H1 (cell line): ENCODE measurements around the gene PLEKHM3.

Source experiments
- CBX8 ChIP-seq: fragments of 300-800, 300-1000 bp; sonication (generic); IDR thresholded peaks from 2 replicates; pipeline ENCODE4 v1.7.1; 2016; ENCODE audit warnings: low read depth, low read length, borderline replicate concordance
- CTCF ChIP-seq, 3 experiments: IDR thresholded peaks; 1 replicate in 2 of 3; 2 replicates in 1 of 3; pipeline versions ENCODE4 v1.5.1 to v1.6.1; 2011; ENCODE audit warnings: low read length in 3 of 3, mild to moderate bottlenecking in 3 of 3, inconsistent platforms in 2 of 3, low read depth in 1 of 3, moderate library complexity in 1 of 3; ENCODE audit not compliant: insufficient read depth in 1 of 3; ENCODE audit errors: control extremely low read depth in 1 of 3
- E2F6 ChIP-seq: IDR thresholded peaks from 2 replicates; pipeline ENCODE4 v1.6.1; 2012; ENCODE audit warnings: inconsistent platforms
- EP300 ChIP-seq, 2 experiments: IDR thresholded peaks; 1 replicate in 1 of 2; 2 replicates in 1 of 2; pipeline ENCODE4 v1.6.1; 2011 to 2012; ENCODE audit warnings: low read depth in 2 of 2, low read length in 2 of 2, mild to moderate bottlenecking in 2 of 2, borderline replicate concordance in 1 of 2, inconsistent platforms in 1 of 2, moderate library complexity in 1 of 2
- HDAC2 ChIP-seq, 2 experiments: fragments of 300-600 bp in 1 of 2; sonication (generic) in 1 of 2; IDR thresholded peaks; 2 replicates each; pipeline ENCODE4 v1.6.1; 2011 to 2012; ENCODE audit warnings: low read depth in 2 of 2, low read length in 2 of 2, mild to moderate bottlenecking in 2 of 2, moderate library complexity in 2 of 2, borderline replicate concordance in 1 of 2, inconsistent platforms in 1 of 2
- MAFK ChIP-seq: IDR thresholded peaks from 2 replicates; pipeline ENCODE4 v1.6.1; 2012; ENCODE audit warnings: low read depth, mild to moderate bottlenecking, improper control_type of control experiment, low read length
- POLR2A ChIP-seq, 2 experiments: IDR thresholded peaks; 1 replicate in 1 of 2; 2 replicates in 1 of 2; pipeline ENCODE4 v1.6.1; 2011; ENCODE audit warnings: low read depth in 2 of 2, low read length in 2 of 2, mild to moderate bottlenecking in 2 of 2; ENCODE audit errors: control extremely low read depth in 1 of 2
- POLR2AphosphoS5 ChIP-seq: IDR thresholded peaks from 2 replicates; pipeline ENCODE4 v1.6.1; 2011; ENCODE audit warnings: low read depth, low read length
- RBBP5 ChIP-seq: IDR thresholded peaks from 2 replicates; pipeline ENCODE4 v1.7.1; 2012; ENCODE audit warnings: low read depth, mild to moderate bottlenecking, inconsistent platforms, low read length, moderate library complexity, borderline replicate concordance
- RFX5 ChIP-seq: IDR thresholded peaks from 2 replicates; pipeline ENCODE4 v1.6.1; 2011; ENCODE audit warnings: low read depth, low read length, improper control_type of control experiment, borderline replicate concordance
- SP2 ChIP-seq: IDR thresholded peaks from 2 replicates; pipeline ENCODE4 v1.6.1; 2012; ENCODE audit warnings: mild to moderate bottlenecking, low read length, inconsistent platforms
- TBP ChIP-seq: IDR thresholded peaks from 2 replicates; pipeline ENCODE4 v1.6.1; 2011; ENCODE audit warnings: low read depth, low read length, improper control_type of control experiment
- TCF12 ChIP-seq: IDR thresholded peaks from 2 replicates; pipeline ENCODE4 v1.6.1; 2011; ENCODE audit warnings: low read depth, mild to moderate bottlenecking, low read length
- TF ChIP-seq, protein P1 (sequence below): IDR thresholded peaks from 2 replicates; pipeline ENCODE4 v1.6.1; 2012; ENCODE audit warnings: inconsistent platforms

DNA sequence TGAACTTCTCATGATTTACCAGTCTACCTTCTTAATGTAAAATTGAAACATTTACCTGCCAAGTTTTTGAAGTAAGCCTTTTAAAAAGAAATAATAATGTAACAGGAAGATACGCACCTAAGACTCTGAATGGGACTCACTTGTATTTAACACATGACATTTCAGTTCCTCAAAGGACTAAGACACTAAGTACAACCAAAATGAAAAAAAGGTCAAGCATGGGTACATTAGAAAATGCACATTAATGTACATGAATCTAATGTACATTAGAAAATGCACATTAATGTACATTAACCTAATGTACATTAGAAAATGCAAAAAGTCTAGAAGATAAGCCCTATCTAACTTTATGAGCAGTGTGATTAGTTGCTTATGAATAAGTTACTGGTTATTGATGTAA lies 186.3 kb downstream of the PLEKHM3 start:
- TF ChIP-seq MAFK (no peak), RFX5 (no peak), CTCF (IDR thresholded peaks at IDR 0.05; ENCODE audit: control extremely low read depth in 1 of 3, insufficient read depth in 1 of 3, low read depth in 1 of 3, low read length in 3 of 3) (no peak), EP300 (IDR thresholded peaks at IDR 0.05; ENCODE audit: borderline replicate concordance in 1 of 2, low read depth in 2 of 2, low read length in 2 of 2) (no peak), TCF12 (no peak), CBX8 (no peak), TBP (no peak), RBBP5 (no peak), SP2 (no peak), POLR2A (IDR thresholded peaks at IDR 0.05; ENCODE audit: control extremely low read depth in 1 of 2, low read depth in 2 of 2, low read length in 2 of 2) (no peak), E2F6 (no peak), POLR2AphosphoS5 (no peak), HDAC2 (IDR thresholded peaks at IDR 0.05; ENCODE audit: borderline replicate concordance in 1 of 2, low read depth in 2 of 2, low read length in 2 of 2) (no peak)
- TF ChIP-seq, protein P1, sequence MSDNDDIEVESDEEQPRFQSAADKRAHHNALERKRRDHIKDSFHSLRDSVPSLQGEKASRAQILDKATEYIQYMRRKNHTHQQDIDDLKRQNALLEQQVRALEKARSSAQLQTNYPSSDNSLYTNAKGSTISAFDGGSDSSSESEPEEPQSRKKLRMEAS, result no peak
